ENCODE results near the gene JAGN1.
"Not testable (repeated sequence)": the region's sequence is repeated elsewhere in the genome, so short reads cannot be mapped to it uniquely, and the experiment has no call there.

JAGN1 gene

DNA sequence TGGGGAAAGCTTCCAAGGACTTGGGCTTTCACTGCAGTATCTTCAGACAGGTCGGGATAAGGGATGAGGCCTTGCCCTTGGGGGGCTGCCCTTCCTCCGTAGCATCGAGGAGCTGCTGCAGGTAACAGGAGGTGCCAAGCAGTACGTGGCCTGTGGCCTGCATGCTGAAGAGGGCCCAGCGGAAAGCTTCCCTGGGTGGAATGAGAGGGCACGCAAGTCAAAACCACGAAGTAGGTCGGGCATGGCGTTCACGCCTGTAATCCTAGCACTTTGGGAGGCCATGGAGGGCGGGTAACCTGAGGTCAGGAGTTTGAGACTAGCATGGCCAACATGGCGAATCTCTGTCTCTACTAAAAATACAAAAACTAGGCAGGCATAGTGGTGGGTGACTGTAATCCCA, 23.3 kb upstream of the JAGN1 start:
- no peak for DNase-seq (ENCODE audit: low read depth)

DNA sequence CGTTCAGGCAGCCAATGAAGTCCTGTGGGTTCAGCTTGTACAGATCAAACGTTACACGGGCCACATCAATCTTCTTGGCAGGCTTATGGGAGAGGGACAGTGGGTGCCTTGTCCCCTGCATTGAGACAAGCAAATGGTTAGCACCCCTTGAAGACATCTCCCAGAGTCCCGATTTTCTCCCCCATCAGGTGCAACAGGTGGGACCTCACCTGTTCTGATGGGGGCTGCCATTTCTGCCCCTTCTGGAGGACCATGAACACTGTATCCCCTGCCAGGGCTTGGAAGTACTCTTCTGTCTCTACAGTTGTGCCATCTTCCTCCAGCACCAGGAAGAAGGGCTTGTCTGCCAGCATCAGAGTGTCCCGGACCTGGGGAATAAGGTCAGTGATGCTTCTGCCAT, 20.5 kb upstream of the JAGN1 start:
- DNase-seq (ENCODE audit: low read depth) = no peak

DNA sequence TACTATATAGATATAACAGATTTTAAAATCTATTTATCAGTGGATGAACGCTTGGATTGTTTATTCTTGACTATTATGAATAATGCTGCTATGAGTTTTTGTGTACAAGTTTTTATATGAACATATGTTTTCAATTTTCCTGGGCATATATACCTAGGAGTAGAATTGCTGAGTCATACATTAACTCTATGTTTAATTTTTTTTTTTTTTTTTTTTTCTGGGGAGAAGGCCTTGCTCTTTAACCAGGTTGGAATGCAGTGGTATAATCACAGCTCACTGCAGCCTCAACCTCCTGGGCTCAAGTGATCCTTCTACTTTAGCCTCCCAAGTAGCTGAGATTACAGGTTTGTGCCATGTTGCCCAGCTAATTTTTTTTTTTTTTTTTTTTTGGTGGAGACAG, 19.4 kb upstream of the JAGN1 start:
- no peak for DNase-seq (ENCODE audit: low read depth)

DNA sequence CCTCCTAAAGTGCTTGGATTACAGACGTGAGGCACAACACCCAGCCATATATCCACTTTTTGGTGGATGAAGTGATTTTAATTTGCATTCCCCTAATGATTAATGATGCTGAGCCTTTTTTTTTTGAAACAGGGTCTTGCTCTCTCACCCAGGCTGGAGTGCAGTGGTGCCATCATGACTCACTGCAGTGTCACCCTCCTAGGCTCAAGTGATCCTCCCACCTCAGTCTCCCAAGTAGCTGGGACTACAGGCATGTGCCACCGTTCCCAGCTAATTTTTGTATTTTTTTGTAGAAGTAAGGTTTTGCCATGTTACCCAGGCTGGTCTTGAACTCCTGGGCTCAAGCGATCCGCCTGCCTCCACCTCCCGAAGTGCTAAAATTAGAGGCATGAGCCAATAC, 18.3 kb upstream of the JAGN1 start:
- DNase-seq (ENCODE audit: low read depth) = not testable (repeated sequence)

DNA sequence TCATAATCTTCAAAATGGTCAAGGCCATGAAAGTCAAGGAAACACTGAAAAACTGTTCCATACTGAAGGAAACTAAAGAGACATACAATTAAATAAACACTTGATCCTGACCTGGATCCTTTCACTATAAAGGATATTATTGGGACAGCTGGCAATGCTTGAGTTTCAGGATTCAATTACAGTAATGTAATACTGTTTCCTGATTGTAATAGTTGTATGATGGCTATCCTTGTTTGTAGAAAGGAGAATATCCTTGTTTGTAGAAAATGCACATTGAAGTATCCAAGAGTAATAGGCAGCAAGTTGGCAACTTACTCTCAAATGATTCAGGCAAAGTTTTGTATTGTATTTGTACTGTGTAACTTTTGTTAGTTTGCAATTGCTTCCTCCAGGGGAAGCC, 15.0 kb upstream of the JAGN1 start:
- DNase-seq (ENCODE audit: low read depth) = no peak

DNA sequence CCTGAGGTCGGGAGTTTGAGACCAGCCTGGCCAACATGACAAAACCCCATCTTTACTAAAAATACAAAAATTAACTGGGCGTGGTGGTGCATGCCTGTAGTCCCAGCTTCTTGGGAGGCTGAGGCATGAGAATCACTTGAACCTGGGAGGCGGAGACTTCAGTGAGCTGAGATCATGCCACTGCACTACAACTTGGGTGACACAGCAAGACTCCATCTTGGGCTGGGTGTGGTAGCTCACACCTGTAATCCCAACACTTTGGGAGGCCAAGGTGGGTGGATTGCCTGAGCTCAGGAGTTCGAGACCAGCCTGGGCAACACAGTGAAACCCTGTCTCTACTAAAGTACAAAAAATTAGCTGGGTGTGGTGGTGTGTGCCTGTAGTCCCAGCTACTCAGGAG, 14.2 kb upstream of the JAGN1 start:
- not testable (repeated sequence) for DNase-seq (ENCODE audit: low read depth)

DNA sequence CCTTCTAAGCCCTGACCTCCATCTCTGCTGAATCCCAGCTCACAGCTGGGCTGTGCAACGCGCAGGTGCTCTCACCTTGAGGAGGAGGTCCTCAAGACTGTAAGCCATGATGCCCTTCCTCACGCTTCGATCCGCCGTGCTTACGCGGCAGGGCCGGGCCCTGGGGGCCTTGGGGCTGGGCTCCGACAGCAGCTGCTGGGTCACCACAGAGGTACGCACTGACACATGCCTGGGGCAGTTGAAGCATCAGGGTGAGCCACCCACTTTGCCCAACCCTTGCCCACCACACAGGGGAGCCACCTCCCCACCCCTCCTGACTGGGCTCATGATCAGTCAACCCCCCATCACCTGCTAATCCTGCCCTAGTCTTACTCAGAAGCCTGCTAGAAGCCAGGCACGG, 13.4 kb upstream of the JAGN1 start:
- no peak for DNase-seq (ENCODE audit: low read depth)

DNA sequence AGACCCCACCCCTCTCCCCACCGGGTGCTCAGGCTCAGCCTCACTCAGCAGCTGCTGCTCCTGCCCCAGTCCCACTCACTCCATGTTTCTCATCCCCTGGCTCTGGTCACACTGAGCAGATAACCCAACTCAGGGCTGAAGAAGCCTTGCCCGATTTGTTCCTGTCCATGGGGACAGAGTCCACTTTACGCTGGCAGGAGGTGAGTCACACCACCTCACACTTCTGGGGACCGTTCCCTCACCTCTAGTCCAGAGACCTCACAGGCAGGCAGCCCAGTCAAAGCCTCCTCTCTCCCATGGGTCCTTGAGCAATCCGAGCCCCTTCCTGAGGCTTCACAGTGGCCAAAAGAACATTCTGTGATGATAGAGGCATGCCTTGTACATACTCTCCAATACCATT, 11.7 kb upstream of the JAGN1 start:
- no peak for DNase-seq (ENCODE audit: low read depth)

DNA sequence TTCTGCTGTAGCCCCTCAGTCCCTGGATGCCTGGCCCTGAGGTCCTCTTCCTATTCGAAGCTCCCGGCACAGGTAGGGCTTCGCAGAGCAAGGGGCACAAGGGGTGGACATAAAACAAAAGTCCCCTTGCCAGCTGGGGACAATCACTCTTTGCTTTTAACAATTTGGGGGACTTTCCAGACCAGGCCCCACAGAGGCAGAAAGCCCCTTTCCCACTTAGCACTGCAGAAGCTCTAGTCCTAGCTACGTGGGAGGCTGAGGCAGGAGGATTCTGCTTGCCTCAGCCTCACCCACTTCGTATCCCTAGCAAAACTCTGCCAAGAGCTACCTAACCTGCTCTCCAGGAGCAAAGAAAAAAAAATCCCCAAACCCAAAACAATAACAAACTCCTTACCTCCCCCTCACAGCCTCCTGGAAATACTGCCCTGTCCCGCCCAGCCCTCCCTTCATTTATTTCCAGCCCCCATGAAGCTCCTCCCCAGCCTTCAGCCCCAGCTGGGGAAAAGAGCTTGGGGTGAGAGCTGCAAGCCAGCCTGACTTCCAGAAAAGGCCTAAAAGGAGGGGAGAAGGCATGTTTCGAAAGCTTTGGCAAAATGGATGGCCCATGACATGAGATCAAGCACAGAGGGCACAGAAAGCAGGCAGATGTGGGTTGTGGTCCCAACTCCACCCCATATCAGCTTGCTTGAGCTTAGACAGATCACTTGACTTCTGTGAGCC, 10.4 kb upstream of the JAGN1 start, which contains the start of gene CIDEC:
Gene CIDEC (minus strand): TSS at position 424 of the 720 bp plus-strand sequence. CDS start 1,767 bp downstream, outside the sequence.
- no peak for DNase-seq (ENCODE audit: low read depth)

DNA sequence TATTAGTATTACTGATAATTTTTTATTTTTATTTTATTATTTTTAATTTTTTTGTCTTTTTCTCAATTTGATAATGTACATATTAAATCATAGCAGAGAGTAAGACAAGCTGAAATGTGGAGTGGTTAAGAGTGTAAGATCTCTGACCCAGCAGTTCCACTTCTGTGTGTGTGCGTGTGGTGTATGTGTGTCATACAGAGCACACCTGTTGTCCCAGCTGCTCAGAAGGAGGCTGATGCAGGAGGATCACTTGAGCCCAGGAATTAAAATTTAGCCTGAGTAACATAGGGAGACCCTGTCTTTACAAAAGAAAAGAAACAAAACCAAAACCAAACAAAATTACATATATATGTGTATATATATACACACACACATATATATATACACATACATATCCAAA, 9.0 kb upstream of the JAGN1 start:
- DNase-seq (ENCODE audit: low read depth) = no peak

DNA sequence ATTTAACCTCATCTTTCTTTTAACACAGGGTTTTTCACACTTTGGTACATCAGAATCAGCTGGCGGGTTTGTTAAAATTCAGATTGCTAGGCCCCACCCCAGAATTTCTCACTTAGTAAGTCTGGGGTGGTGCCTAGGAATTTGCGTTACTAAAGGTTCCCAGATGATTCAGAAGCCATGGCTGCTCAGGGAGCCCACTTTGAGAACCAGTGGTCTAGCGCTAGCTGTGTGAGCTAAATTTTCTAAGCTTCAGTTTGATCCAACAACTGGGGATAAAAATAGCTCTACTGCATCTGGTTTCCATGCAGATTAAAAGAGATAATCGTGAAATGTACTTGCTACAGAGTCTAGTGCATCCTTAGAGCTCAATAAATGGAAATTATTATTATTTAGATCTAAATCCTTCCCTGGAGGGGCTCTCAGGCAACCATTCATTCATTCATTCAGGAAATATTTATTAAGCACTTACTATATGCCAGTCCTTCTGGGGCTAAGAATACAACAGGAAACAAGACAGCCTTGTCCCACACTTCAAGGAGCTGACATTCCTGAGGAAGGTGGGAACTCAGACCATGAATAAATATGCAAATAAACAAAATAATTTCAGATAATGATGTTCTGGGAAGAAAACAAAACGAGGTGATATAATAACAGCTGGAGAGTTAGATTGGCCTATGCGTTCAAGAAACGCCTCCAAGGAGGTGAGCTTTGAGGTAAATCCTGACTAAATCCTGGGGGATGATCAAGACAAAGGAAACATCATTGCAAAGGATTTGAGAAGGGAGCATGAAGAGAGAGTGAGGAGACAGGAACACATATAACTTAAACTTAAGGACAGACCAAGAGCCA, 6.5 kb upstream of the JAGN1 start:
- no peak for DNase-seq (ENCODE audit: low read depth)

DNA sequence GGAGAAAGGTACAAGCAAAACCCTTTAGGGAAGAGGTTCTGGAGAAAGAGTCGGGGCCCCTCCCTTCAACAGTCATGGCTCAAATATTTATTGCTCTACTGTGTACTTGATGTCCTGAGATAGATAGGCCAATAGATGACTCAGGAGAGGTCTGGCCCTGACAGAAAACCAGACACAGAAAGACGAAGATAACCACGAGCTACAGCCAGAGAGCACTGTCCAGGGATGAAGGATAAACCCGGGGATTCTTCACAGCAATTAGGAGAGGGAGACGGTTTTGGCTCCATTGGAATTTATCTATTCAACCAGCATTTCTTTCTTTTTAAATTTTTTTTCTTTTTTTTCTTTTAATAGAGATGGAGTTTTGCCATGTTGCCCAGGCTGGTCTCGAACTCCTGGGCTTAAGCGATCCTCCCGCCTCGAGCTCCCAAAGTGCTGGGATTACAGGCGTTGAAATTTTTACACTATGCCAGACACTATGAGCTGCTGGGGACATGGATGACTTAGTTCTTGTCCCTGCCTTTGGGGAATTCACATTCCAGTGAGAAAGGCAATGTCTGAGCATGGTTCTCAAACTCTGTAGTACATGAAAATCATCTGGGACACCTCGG, 5.8 kb upstream of the JAGN1 start:
- no peak for DNase-seq (ENCODE audit: low read depth)

DNA sequence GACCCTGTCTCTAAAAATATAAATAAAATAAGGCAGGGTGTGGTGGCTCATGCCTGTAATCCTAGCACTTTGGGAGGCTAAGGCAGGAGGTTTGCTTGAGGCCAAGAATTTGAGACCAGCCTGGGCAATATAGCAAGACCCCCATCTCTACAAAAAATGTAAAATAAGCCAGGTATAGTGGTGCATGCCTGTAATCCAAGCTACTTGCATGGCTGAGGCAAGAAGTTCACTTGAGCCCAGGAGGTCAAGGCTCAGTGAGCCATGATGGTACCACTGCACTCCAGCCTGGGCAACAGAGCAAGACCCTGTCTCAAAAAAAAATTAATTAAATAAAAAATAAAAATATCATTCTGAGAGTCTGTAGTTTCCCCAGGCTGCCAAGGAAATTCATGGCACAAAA, 4.1 kb upstream of the JAGN1 start:
- DNase-seq (ENCODE audit: low read depth) = no peak

DNA sequence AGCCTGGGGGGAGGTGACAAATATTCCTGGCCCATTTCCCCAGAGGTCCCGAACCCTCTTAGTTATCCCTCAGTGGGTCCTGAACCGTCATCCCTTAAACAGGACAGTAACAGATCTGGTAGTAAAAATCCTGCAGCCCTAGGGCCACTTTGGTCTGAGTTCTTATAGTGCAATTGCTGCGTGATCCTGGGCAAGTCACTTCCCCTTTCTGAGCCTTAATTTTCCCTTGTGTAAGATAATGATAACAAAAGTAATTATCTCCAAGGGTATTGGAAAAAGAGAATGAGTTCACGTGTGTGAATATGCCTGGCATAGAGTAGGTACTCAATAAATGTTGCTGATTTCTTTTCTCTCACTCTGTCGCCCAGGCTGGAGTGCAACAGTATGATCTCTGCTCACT, 2.9 kb upstream of the JAGN1 start:
- DNase-seq (ENCODE audit: low read depth) = no peak

DNA sequence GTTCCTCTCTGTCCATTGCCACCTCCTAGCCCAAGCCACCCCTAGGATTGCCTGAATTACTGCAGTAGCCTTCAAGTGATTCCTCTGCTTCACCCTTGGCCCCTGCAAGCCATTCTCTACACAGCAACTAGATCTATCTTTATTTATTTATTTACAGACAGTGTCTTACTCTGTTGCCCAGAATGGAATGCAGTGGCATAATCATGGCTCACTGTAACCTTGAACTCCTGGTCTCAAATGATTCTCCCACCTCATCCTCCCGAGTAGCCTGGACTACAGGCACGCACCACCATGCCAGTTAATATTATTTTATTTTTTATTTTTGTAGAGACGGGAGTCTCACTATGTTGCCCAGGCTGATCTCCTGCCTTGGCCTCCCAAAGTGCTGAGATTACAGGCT, 1.9 kb upstream of the JAGN1 start:
- DNase-seq (ENCODE audit: low read depth) = no peak

DNA sequence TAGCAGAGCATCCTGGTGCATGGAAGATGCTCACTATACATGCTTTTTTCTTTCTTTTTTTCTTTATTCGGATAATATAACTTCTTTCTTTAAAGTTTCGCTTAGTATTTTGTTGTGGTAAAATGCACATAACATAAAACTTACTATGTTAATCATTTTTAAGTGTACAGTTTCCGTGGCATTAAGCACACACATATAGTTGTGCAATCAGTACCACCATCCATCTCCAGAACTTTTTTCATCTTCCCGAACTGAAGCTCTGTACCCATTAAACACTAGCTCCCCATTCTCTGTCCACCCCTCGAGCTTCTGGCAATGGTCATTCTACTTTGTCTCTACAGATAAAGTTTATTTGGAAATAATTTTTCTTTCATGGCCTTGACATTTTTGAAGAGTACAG, 1.0 kb upstream of the JAGN1 start:
- no peak for DNase-seq (ENCODE audit: low read depth)

DNA sequence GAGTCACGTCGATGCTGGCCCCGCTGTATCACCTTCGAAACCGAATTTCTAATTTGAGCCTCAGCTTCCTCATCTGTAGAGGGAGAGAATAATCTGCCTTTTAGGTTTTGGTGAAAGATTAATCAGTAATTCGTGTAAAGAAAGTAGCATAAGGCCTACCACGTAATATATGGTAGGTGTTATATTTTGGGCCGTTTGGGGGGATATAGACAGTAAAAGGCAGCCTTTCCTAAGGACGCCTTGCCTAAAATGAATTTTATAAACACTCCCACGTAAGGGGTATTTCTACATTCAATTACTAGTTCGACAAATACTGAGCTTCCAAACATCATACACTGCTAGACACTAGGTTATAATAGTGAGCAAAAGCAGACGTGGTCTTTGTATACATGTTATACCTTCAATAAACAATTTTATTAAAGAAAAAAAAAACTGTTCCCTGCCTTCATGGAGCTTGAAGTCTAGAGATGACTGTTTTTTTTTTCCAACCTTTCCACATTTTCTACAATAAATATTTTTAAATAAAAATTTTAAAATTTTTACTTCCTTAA, 737 bp downstream of the JAGN1 start:
- no peak for DNase-seq (ENCODE audit: low read depth)

DNA sequence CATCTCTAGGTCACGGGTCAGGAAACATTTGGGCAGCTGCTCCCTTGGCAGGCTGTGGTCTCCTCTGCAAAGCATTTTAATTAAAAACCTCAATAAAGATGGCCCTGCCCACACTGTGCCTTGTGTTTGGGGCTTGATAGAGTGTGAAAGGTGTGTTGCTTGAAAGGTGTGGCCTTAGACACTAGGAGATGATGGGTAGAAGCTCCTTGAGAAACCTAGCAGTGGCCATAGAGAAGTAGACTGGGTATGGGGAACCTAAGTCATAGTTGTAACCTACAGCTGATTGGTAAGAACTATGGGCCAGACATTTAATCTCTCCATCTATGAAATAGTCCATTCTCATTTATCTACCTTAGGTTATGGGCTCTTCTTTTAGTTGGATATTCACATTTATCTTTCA, 3.3 kb downstream of the JAGN1 start:
- no peak for DNase-seq (ENCODE audit: low read depth)

DNA sequence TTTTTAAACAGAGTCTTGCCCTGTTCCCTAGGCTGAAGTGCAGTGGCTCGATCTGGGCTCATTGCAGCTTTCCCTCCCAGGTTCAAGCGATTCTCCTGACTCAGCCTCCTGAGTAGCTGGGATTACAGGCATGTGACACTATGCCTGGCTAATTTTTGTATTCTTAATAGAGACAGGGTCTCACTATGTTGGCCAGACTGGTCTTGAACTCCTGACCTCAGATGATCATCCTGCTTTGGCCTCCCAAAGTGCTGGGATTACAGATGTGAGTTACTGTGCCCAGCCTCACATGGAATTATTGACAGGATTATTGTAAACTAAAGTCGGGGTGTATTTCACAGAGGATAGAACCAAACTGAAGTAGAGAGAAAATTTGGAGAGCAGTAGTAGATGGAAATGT, 5.3 kb downstream of the JAGN1 start:
- not testable (repeated sequence) for DNase-seq (ENCODE audit: low read depth)

DNA sequence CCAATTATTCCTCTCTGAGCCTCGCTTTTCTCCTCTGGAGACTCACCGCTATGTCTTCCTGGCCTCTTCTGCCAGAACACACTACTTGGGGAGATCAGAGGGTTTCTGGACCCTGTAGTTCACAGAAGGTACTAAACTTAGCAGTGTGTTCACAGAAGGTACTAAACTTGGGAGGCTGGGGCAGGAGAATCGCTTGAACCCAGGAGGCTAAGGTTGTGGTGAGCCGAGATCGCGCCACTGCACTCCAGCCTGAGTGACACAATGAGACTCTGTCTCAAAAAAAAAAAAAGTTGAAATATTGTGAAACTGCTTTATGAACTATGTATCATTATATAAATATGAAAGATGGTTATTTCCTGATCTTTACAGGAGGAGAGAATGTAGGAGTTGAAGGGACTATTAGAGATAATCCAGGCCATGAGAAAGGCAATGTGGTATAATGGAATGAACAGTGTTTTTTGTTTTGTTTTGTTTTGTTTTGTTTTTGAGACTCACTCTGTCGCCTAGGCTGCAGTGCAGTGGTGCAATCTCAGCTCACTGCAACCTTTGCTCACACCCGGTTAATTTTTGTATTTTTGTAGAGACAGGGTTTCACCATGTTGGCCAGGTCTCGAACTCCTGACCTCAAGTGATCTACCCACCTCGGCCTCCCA, 6.5 kb downstream of the JAGN1 start:
- DNase-seq (ENCODE audit: low read depth) = not testable (repeated sequence)

DNA sequence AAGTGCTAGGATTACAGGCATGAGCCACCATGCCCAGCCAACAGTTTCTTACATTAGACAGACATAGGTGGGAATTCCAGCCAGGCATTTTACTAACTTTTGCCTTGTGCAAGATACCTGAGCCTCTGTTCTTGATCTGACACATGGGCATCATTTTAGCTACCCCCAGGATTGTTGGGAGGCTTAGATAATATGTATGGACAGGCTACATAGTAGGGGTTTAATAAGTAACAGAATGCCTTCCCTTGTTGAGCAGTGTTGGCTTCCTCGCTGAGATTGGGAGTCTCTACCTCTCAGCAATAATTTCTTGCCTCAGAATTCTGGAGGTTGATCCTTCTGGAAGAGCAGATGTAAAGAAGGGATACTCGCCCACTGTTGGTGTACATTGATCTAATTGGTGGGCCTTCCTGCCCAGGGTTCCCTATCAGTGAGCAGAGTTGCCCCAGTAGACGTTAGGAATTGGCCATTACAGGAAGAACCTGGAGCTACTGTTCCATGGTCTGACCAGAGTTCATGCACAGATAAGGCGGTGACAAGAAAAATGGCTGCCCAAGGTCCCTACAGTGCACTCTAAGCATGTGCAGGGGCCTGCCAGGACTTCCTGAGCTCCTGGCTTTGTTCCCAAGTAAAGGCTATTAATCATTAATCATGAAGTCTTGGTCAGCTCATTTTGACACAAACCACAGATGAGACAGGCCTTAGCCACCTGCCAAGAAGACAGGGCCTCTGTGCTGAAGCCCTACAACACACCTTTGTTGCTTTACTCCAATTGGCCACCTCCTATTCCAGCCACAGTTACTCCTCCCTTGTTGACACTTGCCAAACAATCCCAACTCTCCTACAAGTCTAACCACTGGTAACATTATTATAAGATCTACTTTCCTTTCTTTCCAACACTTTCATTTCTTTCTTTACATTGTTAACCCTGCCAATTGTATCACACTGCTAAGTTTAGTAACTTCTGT, 7.3 kb downstream of the JAGN1 start:
- DNase-seq (ENCODE audit: low read depth) = no peak

Measured in stimulated activated CD8-positive, alpha-beta memory T cell treated with anti-CD3 and anti-CD28 coated beads, Interleukin-12 subunit alpha, Interleukin-12 subunit beta, amount 100 ng/mL, for 1 hour (primary cell).